Upper lobe of right lung (tissue), 1 donor: ENCODE measurements around the gene GRID1. TPM values are rescaled to one million over a fixed set of nuclear protein-coding genes. Genes with fewer than 3 reads are reported as not detected.
A peak's percentile ranks its signal among the peaks of the same experiment; 100 is the strongest.

Experiments
- ATAC-seq: fragments of 200-7000 bp; cut with Tn5 transposase; one replicate; pipeline ENCODE4 v1.9.1; 2020; ENCODE audit warnings: mild to moderate bottlenecking, moderate library complexity
- DNase-seq: peaks from one replicate; pipeline ENCODE4 v3.0.0-alpha.2; 2020
- H3K27ac ChIP-seq: fragments of 200-600 bp; one replicate; pipeline ENCODE4 v1.8.0; 2022
- H3K27me3 ChIP-seq: fragments of 200-600 bp; one replicate; pipeline ENCODE4 v1.8.0; 2022; ENCODE audit warnings: mild to moderate bottlenecking
- H3K36me3 ChIP-seq: fragments of 200-600 bp; one replicate; pipeline ENCODE4 v1.8.0; 2022
- H3K4me1 ChIP-seq: fragments of 200-600 bp; one replicate; pipeline ENCODE4 v1.8.0; 2022
- H3K4me3 ChIP-seq: fragments of 200-600 bp; one replicate; pipeline ENCODE4 v1.8.0; 2022; ENCODE audit warnings: mild to moderate bottlenecking
- H3K9me3 ChIP-seq: fragments of 200-600 bp; one replicate; pipeline ENCODE4 v1.8.0; 2022
- intact Hi-C: fragments of 100-400 bp; cut with DNase I; formaldehyde crosslinking; loops from one replicate; pipeline ENCODE4 v1.11.0; 2022
- total RNA-seq: library from RNA; stranded (reverse); fragmentation: NEBNext Ultra II Directional; extraction: Animal tissue kit (Norgen Biotek cat#: 25700); gene quantifications from one replicate; pipeline ENCODE4 v1.2.1, GENCODE V29; 2021
- TF ChIP-seq, protein P1 (sequence below): fragments of 200-600 bp; IDR thresholded peaks from one replicate; pipeline ENCODE4 v1.8.0; 2022; ENCODE audit warnings: antibody characterized with exemption
- donor health status: DM: no; HTN: yes; CAD: no; lungs with severe emphysema.

GRID1 gene
- total RNA-seq, 1 donor from 2014 or later = 3.0 TPM

DNA sequence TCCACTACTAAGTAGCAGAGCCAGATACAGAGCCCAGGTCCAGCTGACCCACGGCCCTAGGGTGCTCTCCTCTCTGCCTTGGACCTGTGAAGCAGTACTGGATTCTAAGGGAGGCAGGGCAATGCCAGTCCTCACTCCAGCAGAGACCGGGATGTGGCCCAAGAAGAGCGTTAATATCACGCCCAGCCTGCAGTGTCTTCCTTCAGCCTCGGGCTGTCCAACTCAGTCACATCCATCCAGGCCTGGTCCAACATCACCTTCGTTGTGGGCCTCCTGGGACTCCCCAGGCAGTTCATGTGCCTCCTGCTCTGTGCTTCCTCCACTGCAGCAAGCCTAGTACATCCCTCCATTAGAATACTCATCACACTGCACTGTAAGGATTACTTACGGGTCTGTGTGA is 114.5 kb downstream of the GRID1 start:
- Histone ChIP-seq H3K4me1 (no peaks in the 10 kb centered on the region), H3K36me3 (no peaks in the 10 kb centered on the region), H3K27me3 (no peaks in the 10 kb centered on the region), H3K9me3 (no peaks in the 10 kb centered on the region), H3K27ac (no peak overlapping the region), H3K4me3 (no peak overlapping the region)
- intact Hi-C loops = no loop called here
- ATAC-seq (no peak), DNase-seq (peak; percentile 35)
- TF ChIP-seq, protein P1, sequence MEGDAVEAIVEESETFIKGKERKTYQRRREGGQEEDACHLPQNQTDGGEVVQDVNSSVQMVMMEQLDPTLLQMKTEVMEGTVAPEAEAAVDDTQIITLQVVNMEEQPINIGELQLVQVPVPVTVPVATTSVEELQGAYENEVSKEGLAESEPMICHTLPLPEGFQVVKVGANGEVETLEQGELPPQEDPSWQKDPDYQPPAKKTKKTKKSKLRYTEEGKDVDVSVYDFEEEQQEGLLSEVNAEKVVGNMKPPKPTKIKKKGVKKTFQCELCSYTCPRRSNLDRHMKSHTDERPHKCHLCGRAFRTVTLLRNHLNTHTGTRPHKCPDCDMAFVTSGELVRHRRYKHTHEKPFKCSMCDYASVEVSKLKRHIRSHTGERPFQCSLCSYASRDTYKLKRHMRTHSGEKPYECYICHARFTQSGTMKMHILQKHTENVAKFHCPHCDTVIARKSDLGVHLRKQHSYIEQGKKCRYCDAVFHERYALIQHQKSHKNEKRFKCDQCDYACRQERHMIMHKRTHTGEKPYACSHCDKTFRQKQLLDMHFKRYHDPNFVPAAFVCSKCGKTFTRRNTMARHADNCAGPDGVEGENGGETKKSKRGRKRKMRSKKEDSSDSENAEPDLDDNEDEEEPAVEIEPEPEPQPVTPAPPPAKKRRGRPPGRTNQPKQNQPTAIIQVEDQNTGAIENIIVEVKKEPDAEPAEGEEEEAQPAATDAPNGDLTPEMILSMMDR = no peak

- Histone ChIP-seq H3K4me3 (no peak overlapping the region), H3K4me1 (no peaks in the 10 kb centered on the region), H3K27ac (no peak overlapping the region), H3K27me3 (no peaks in the 10 kb centered on the region), H3K36me3 (no peaks in the 10 kb centered on the region), H3K9me3 (no peaks in the 10 kb centered on the region)
- DNase-seq = peak; percentile 27
- intact Hi-C loops = no loop called here
- TF ChIP-seq, protein P1 = no peak
- ATAC-seq = no peak
Observed at GRCh38 chr10:86251426-86251825, 115.2 kb downstream of the GRID1 start.

DNA sequence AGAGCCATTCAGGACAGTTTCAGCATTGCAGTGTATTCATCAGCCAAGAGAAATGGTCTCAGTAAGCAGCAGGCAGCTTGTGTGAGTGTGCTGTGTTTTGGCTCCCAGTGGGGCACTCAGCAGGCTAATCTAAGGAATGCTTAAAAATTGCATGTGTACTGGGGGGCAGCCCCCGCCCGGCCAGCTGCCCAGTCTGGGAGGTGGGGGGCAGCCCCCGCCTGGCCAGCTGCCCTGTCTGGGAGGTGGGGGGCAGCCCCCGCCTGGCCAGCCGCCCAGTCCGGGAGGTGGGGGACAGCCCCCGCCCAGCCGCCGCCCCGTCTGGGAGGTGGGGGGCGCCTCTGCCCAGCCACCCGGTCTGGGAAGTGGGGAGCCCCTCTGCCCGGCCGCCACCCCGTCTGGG is 116.2 kb downstream of the GRID1 start:
- intact Hi-C loops = no loop called here
- DNase-seq = peak; percentile 20
- TF ChIP-seq, protein P1 = no peak
- Histone ChIP-seq H3K9me3 (no peaks in the 10 kb centered on the region), H3K36me3 (no peaks in the 10 kb centered on the region), H3K4me3 (no peak overlapping the region), H3K4me1 (no peaks in the 10 kb centered on the region), H3K27ac (no peak overlapping the region), H3K27me3 (no peaks in the 10 kb centered on the region)
- ATAC-seq = no peak

DNA sequence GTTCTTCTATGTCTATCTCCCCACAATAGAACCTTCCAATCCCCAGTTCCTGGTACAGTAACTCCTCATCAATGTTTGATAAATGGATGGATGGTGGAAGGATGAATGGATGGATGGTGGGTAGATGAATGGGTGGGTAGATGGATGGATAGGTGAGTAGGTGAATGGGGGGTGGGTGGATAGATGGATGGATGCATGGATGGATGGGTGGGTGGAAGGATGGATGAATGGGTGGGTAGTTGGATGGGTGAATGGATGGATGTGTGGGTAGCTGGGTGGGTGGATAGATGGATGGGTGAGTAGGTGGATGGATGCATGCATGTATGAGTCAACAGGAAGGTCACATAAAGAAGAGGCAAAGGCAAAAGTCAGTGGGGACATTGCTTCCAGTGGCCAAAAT is 116.8 kb downstream of the GRID1 start:
- Histone ChIP-seq H3K9me3 (no peaks in the 10 kb centered on the region), H3K27ac (no peak overlapping the region), H3K27me3 (no peaks in the 10 kb centered on the region), H3K36me3 (no peaks in the 10 kb centered on the region), H3K4me3 (no peak overlapping the region), H3K4me1 (no peaks in the 10 kb centered on the region)
- intact Hi-C loops = no loop called here
- TF ChIP-seq, protein P1 = no peak
- DNase-seq (no peak), ATAC-seq (no peak)

DNA sequence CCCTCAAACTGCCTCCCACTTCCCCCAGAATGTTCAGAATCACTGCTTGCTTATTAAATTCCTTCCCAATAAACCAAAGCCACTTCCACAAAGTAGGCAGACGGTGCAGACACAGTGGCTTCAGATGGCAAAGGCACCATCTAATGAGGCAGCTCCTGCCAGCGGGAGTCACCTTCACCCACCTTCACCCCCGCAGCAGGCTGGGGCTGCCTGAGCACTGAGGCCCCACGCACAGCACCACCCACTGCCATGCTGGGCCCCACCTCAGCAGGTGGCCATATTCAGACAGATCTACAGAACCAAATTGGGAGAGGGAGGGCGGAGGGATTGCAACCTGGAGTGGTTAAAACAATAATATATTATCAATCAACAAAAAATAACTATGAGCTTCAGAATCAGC is 118.5 kb downstream of the GRID1 start:
- TF ChIP-seq, protein P1 = no peak
- Histone ChIP-seq H3K27ac (no peak overlapping the region), H3K4me1 (no peaks in the 10 kb centered on the region), H3K9me3 (no peaks in the 10 kb centered on the region), H3K36me3 (no peaks in the 10 kb centered on the region), H3K27me3 (no peaks in the 10 kb centered on the region), H3K4me3 (no peak overlapping the region)
- DNase-seq = no peak
- intact Hi-C loops = no loop called here
- no peak for ATAC-seq

GRCh38 chr10:86247588-86247987 is 119.0 kb downstream of the GRID1 start:
- ATAC-seq = no peak
- Histone ChIP-seq H3K4me3 (no peak overlapping the region), H3K36me3 (no peaks in the 10 kb centered on the region), H3K27ac (no peak overlapping the region), H3K9me3 (no peaks in the 10 kb centered on the region), H3K4me1 (no peaks in the 10 kb centered on the region), H3K27me3 (no peaks in the 10 kb centered on the region)
- TF ChIP-seq, protein P1 = no peak
- DNase-seq = no peak
- intact Hi-C loops = no loop called here
